HepG2 (cell line): ENCODE data around the gene PARD3. TPM values are rescaled to one million over a fixed set of nuclear protein-coding genes. Genes with fewer than 3 reads are reported as not detected.

Experiments
- CBX2 ChIP-seq, 2 experiments: fragments of 200-600 bp in 1 of 2; sonication (generic); formaldehyde crosslinking in 1 of 2; IDR thresholded peaks; 2 replicates each; pipeline versions ENCODE4 v1.7.0 to v1.8.1; 2018 to 2022; ENCODE audit warnings: low read depth in 2 of 2, low read length in 1 of 2, mild to moderate bottlenecking in 1 of 2, missing genetic modification reagents in 1 of 2
- CCDC6 ChIP-seq: sonication (generic); formaldehyde crosslinking; IDR thresholded peaks from 2 replicates; pipeline ENCODE4 v1.8.1; 2022; ENCODE audit warnings: mild to moderate bottlenecking, missing genetic modification reagents, moderate library complexity
- DMTF1 ChIP-seq: sonication (generic); formaldehyde crosslinking; IDR thresholded peaks from 2 replicates; pipeline ENCODE4 v1.4.0; 2020; ENCODE audit warnings: mild to moderate bottlenecking, missing genetic modification reagents
- HNF4A ChIP-seq: sonication (generic); formaldehyde crosslinking; IDR thresholded peaks from 2 replicates; pipeline ENCODE4 v1.4.0; 2020; ENCODE audit warnings: missing genetic modification reagents
- HOMEZ ChIP-seq: IDR thresholded peaks from 2 replicates; pipeline ENCODE4 v1.6.1; 2016; ENCODE audit warnings: low read depth
- SIX4 ChIP-seq: sonication (generic); formaldehyde crosslinking; IDR thresholded peaks from 2 replicates; pipeline ENCODE4 v1.4.0; 2020; ENCODE audit warnings: missing genetic modification reagents
- SOX13 ChIP-seq, 3 experiments: fragments of 450-650 bp in 1 of 3; sonication (generic) in 1 of 3; formaldehyde crosslinking in 1 of 3; IDR thresholded peaks in 2 of 3; conservative IDR thresholded peaks in 1 of 3; 2 replicates each; pipeline versions ENCODE4 v1.5.0 to v1.6.1; 2016 to 2020; ENCODE audit warnings: antibody characterized with exemption in 1 of 3, mild to moderate bottlenecking in 1 of 3, missing compliant biosample characterization in 1 of 3, missing genetic modification reagents in 1 of 3, moderate library complexity in 1 of 3
- SOX5 ChIP-seq: IDR thresholded peaks from 2 replicates; pipeline ENCODE4 v1.6.1; 2016; ENCODE audit warnings: borderline replicate concordance
- SRF ChIP-seq: IDR thresholded peaks from 2 replicates; pipeline ENCODE4 v1.6.1; 2011; ENCODE audit warnings: mild to moderate bottlenecking, low read depth, low read length, moderate library complexity
- TFAP4 ChIP-seq: sonication (generic); IDR thresholded peaks from 2 replicates; pipeline ENCODE4 v1.6.1; 2016; ENCODE audit warnings: low read depth, borderline replicate concordance
- THAP7 ChIP-seq: sonication (generic); formaldehyde crosslinking; IDR thresholded peaks from 2 replicates; pipeline ENCODE4 v1.8.1; 2023; ENCODE audit warnings: mild to moderate bottlenecking, missing genetic modification reagents
- XRCC5 ChIP-seq: fragments of 200-400 bp; formaldehyde crosslinking; optimal IDR thresholded peaks from 2 replicates; pipeline ENCODE3; 2017; ENCODE audit warnings: mild to moderate bottlenecking, low read length
- ZBTB46 ChIP-seq: sonication (generic); formaldehyde crosslinking; IDR thresholded peaks from 2 replicates; pipeline ENCODE4 v1.4.0; 2020; ENCODE audit warnings: mild to moderate bottlenecking, missing genetic modification reagents, borderline replicate concordance
- ZNF121 ChIP-seq: sonication (generic); formaldehyde crosslinking; IDR thresholded peaks from 2 replicates; pipeline ENCODE4 v1.5.0; 2020; ENCODE audit warnings: mild to moderate bottlenecking, missing genetic modification reagents
- ZNF383 ChIP-seq: sonication (generic); formaldehyde crosslinking; IDR thresholded peaks from 2 replicates; pipeline ENCODE4 v1.4.0; 2020; ENCODE audit warnings: missing genetic modification reagents, mild to moderate bottlenecking, borderline replicate concordance
- ZNF430 ChIP-seq: sonication (generic); formaldehyde crosslinking; IDR thresholded peaks from 2 replicates; pipeline ENCODE4 v1.9.0; 2021; ENCODE audit warnings: mild to moderate bottlenecking, missing genetic modification reagents
- ZNF674 ChIP-seq: sonication (generic); formaldehyde crosslinking; IDR thresholded peaks from 2 replicates; pipeline ENCODE4 v1.5.0; 2020; ENCODE audit warnings: low read depth, mild to moderate bottlenecking, missing genetic modification reagents
- ZNF770 ChIP-seq: sonication (generic); formaldehyde crosslinking; IDR thresholded peaks from 2 replicates; pipeline ENCODE4 v1.5.0; 2020; ENCODE audit warnings: mild to moderate bottlenecking, missing genetic modification reagents
- ZNF816 ChIP-seq: sonication (generic); formaldehyde crosslinking; IDR thresholded peaks from 2 replicates; pipeline ENCODE4 v1.8.0; 2022; ENCODE audit warnings: missing genetic modification reagents, mild to moderate bottlenecking, borderline replicate concordance
- ZZZ3 ChIP-seq: sonication (generic); formaldehyde crosslinking; IDR thresholded peaks from 2 replicates; pipeline ENCODE4 v1.4.0; 2020; ENCODE audit warnings: missing genetic modification reagents, mild to moderate bottlenecking, borderline replicate concordance
- polyA plus RNA-seq, 8 experiments: library from polyadenylated mRNA; depleted of rRNA in 3 of 8; stranded (reverse) in 7 of 8; unstranded in 1 of 8; fragments of >200 nt; fragmentation: Illumina TruSeq in 4 of 8; extraction: Trizol in 4 of 8; gene quantifications; 2 replicates each; pipeline versions ENCODE4 v1.2.1 to v1.2.3, GENCODE V29; 2011 to 2016; ENCODE audit warnings: low read depth in 4 of 8, missing spikeins in 1 of 8, mixed read lengths in 1 of 8; ENCODE audit not compliant: insufficient read depth in 1 of 8
- total RNA-seq, 5 experiments: library from RNA; depleted of rRNA; stranded (reverse); fragments of >200 nt; fragmentation: Illumina TruSeq; extraction: Trizol; gene quantifications; 2 replicates each; pipeline ENCODE4 v1.2.3, GENCODE V29; 2016; ENCODE audit warnings: low read depth in 1 of 5

PARD3 gene
- total and polyA plus RNA-seq, 2 of the 13 experiments (the other 11 are each of a cell fraction or from before 2014, with no cell fraction given): 40.9 to 60.0 TPM

- TF ChIP-seq ZBTB46 (CRISPR knock-in tag): no peak
- TF ChIP-seq ZNF383 (CRISPR knock-in tag): no peak
- no peak for TF ChIP-seq ZZZ3 (CRISPR knock-in tag)
- TF ChIP-seq CCDC6 (CRISPR knock-in tag): no peak
- peak; percentile 96 for TF ChIP-seq SIX4 (CRISPR knock-in tag)
- TF ChIP-seq ZNF121 (CRISPR knock-in tag): no peak
- TF ChIP-seq ZNF674 (CRISPR knock-in tag): no peak
- TF ChIP-seq ZNF816: no peak
- peak; percentile 27; the same call in 1 of the 2 replicates for TF ChIP-seq HOMEZ (CRISPR knock-in tag)
- peak; percentile 42; the same call in 1 of the 2 replicates for TF ChIP-seq SOX5 (CRISPR knock-in tag)
- TF ChIP-seq SRF: no peak
- TF ChIP-seq XRCC5: no peak
- no peak for TF ChIP-seq TFAP4
- TF ChIP-seq ZNF770: no peak
- no peak for TF ChIP-seq ZNF430 (CRISPR knock-in tag)
- no peak for TF ChIP-seq SOX13 (IDR thresholded peaks at IDR 0.05)
- TF ChIP-seq SOX13 (CRISPR knock-in tag; conservative IDR thresholded peaks at IDR 0.05 in 1 of 2, IDR thresholded peaks at IDR 0.05 in 1 of 2): peak in 1 of 2 experiments; percentile 66; a peak in 2 of 4 replicates
- TF ChIP-seq HNF4A (CRISPR knock-in tag): peak; percentile 18; the same call in 1 of the 2 replicates
- no peak for TF ChIP-seq CBX2 (IDR thresholded peaks at IDR 0.05; ENCODE audit: low read depth, low read length)
- TF ChIP-seq CBX2 (CRISPR knock-in tag; IDR thresholded peaks at IDR 0.05; ENCODE audit: low read depth): no peak
- TF ChIP-seq THAP7: no peak
- no peak for TF ChIP-seq DMTF1 (CRISPR knock-in tag)
Measured at GRCh38 chr10:34207343-34207742, 607.8 kb downstream of the PARD3 start (continued).
